ENCODE measurements around the gene FRMD1.

The FRMD1 gene
- 0 to 0.10 (median 0) reads per million in 9 experiments for total RNA-seq

- H3K27me3 Mint-ChIP-seq, result peaks cover 0 to 7% of the 10 kb centered on the region in 2 donors
- H3K4me3 Mint-ChIP-seq, result no peak within 1 kb of the TSS
- no peaks in the 10 kb centered on the region for H3K9me3 Mint-ChIP-seq
- H3K27ac Mint-ChIP-seq, result no peak within 1 kb of the TSS
- H3K36me3 Mint-ChIP-seq (ENCODE audit: insufficient read depth), result no peaks in the 10 kb centered on the region
- ATAC-seq (replicated peaks) (no peak), DNase-seq (no peak)
- H3K4me1 Mint-ChIP-seq (ENCODE audit: low read depth in 2 of 2), result no peaks in the 10 kb centered on the region
These were observed at the start of gene FRMD1 for GRCh38 chr6:168078943-168079405. Gene FRMD1 (minus strand): TSS chr6:168079212. CDS start chr6:168079094, 118 bp downstream.

GRCh38 chr6:168128006-168128630, 49.1 kb upstream of the FRMD1 start:
- Mint-ChIP-seq H3K9me3 (no peaks in the 10 kb centered on the region), H3K27me3 (peaks cover 12 to 28% of the 10 kb centered on the region in 2 donors), H3K4me1 (ENCODE audit: low read depth in 2 of 2) (peaks cover 0 to 4% of the 10 kb centered on the region in 2 donors), H3K27ac (no peak overlapping the region), H3K36me3 (ENCODE audit: insufficient read depth) (no peaks in the 10 kb centered on the region), H3K4me3 (no peak overlapping the region)
- DNase-seq (no peak), ATAC-seq (replicated peaks) (no peak)

GRCh38 chr6:168127384-168127868, 48.4 kb upstream of the FRMD1 start:
- no peak overlapping the region for H3K27ac Mint-ChIP-seq
- H3K9me3 Mint-ChIP-seq, result no peaks in the 10 kb centered on the region
- DNase-seq (no peak), ATAC-seq (replicated peaks) (no peak)
- peaks cover 12 to 26% of the 10 kb centered on the region in 2 donors for H3K27me3 Mint-ChIP-seq
- H3K36me3 Mint-ChIP-seq (ENCODE audit: insufficient read depth), result no peaks in the 10 kb centered on the region
- peaks cover 0 to 4% of the 10 kb centered on the region in 2 donors for H3K4me1 Mint-ChIP-seq (ENCODE audit: low read depth in 2 of 2)
- H3K4me3 Mint-ChIP-seq, result no peak overlapping the region

- no peak overlapping the region for H3K4me3 Mint-ChIP-seq
- no peak overlapping the region for H3K27ac Mint-ChIP-seq
- DNase-seq (no peak), ATAC-seq (replicated peaks) (no peak)
- H3K4me1 Mint-ChIP-seq (ENCODE audit: low read depth in 2 of 2), result peaks cover 0 to 4% of the 10 kb centered on the region in 2 donors
- H3K36me3 Mint-ChIP-seq (ENCODE audit: insufficient read depth), result no peaks in the 10 kb centered on the region
- peaks cover 7 to 19% of the 10 kb centered on the region in 2 donors for H3K27me3 Mint-ChIP-seq
- no peaks in the 10 kb centered on the region for H3K9me3 Mint-ChIP-seq
These were observed 47.8 kb upstream of the FRMD1 start for GRCh38 chr6:168126566-168127383.

GRCh38 chr6:168125429-168126001, 46.5 kb upstream of the FRMD1 start:
- Mint-ChIP-seq H3K36me3 (ENCODE audit: insufficient read depth) (no peaks in the 10 kb centered on the region), H3K9me3 (no peaks in the 10 kb centered on the region), H3K27me3 (peaks cover 0 to 9% of the 10 kb centered on the region in 2 donors), H3K4me3 (no peak overlapping the region), H3K4me1 (ENCODE audit: low read depth in 2 of 2) (no peaks in the 10 kb centered on the region), H3K27ac (peak overlapping the region in 1 of 2 donors; percentile 55)
- no peak for ATAC-seq (replicated peaks)
- DNase-seq, result no peak

- Mint-ChIP-seq H3K4me3 (no peak overlapping the region), H3K4me1 (ENCODE audit: low read depth in 2 of 2) (no peaks in the 10 kb centered on the region), H3K27me3 (peaks cover 0 to 9% of the 10 kb centered on the region in 2 donors), H3K36me3 (ENCODE audit: insufficient read depth) (no peaks in the 10 kb centered on the region), H3K9me3 (no peaks in the 10 kb centered on the region), H3K27ac (no peak overlapping the region)
- no peak for ATAC-seq (replicated peaks)
- DNase-seq, result no peak
These were observed 45.9 kb upstream of the FRMD1 start for GRCh38 chr6:168124921-168125320.

- H3K4me3 Mint-ChIP-seq, result no peak overlapping the region
- H3K36me3 Mint-ChIP-seq (ENCODE audit: insufficient read depth), result no peaks in the 10 kb centered on the region
- H3K4me1 Mint-ChIP-seq (ENCODE audit: low read depth in 2 of 2), result no peaks in the 10 kb centered on the region
- H3K9me3 Mint-ChIP-seq, result no peaks in the 10 kb centered on the region
- DNase-seq (no peak), ATAC-seq (replicated peaks) (no peak)
- H3K27me3 Mint-ChIP-seq, result peaks cover 0 to 9% of the 10 kb centered on the region in 2 donors
- H3K27ac Mint-ChIP-seq, result no peak overlapping the region
These were observed 45.1 kb upstream of the FRMD1 start for GRCh38 chr6:168124158-168124557.

GRCh38 chr6:168123165-168123911, 44.3 kb upstream of the FRMD1 start:
- no peak overlapping the region for H3K4me3 Mint-ChIP-seq
- DNase-seq, result no peak
- H3K9me3 Mint-ChIP-seq, result no peaks in the 10 kb centered on the region
- H3K4me1 Mint-ChIP-seq (ENCODE audit: low read depth in 2 of 2), result no peaks in the 10 kb centered on the region
- H3K27me3 Mint-ChIP-seq, result peaks cover 0 to 9% of the 10 kb centered on the region in 2 donors
- no peaks in the 10 kb centered on the region for H3K36me3 Mint-ChIP-seq (ENCODE audit: insufficient read depth)
- H3K27ac Mint-ChIP-seq, result no peak overlapping the region
- ATAC-seq (replicated peaks), result no peak

GRCh38 chr6:168122521-168122920, 43.5 kb upstream of the FRMD1 start:
- no peak for DNase-seq
- H3K27me3 Mint-ChIP-seq, result peaks cover 0 to 9% of the 10 kb centered on the region in 2 donors
- H3K9me3 Mint-ChIP-seq, result no peaks in the 10 kb centered on the region
- H3K4me1 Mint-ChIP-seq (ENCODE audit: low read depth in 2 of 2), result no peaks in the 10 kb centered on the region
- H3K27ac Mint-ChIP-seq, result no peak overlapping the region
- no peak overlapping the region for H3K4me3 Mint-ChIP-seq
- no peaks in the 10 kb centered on the region for H3K36me3 Mint-ChIP-seq (ENCODE audit: insufficient read depth)
- ATAC-seq (replicated peaks), result no peak

- Mint-ChIP-seq H3K27ac (no peak overlapping the region), H3K4me3 (no peak overlapping the region), H3K36me3 (ENCODE audit: insufficient read depth) (no peaks in the 10 kb centered on the region), H3K9me3 (no peaks in the 10 kb centered on the region), H3K27me3 (peaks cover 0 to 9% of the 10 kb centered on the region in 2 donors), H3K4me1 (ENCODE audit: low read depth in 2 of 2) (no peaks in the 10 kb centered on the region)
- DNase-seq (no peak), ATAC-seq (replicated peaks) (no peak)
These were observed 43.0 kb upstream of the FRMD1 start for GRCh38 chr6:168122011-168122410.

GRCh38 chr6:168121303-168121665, 42.3 kb upstream of the FRMD1 start:
- Mint-ChIP-seq H3K36me3 (ENCODE audit: insufficient read depth) (no peaks in the 10 kb centered on the region), H3K27ac (no peak overlapping the region)

GRCh38 chr6:168120390-168121302, 41.6 kb upstream of the FRMD1 start:
- no peak for ATAC-seq (replicated peaks)
- Mint-ChIP-seq H3K36me3 (ENCODE audit: insufficient read depth) (no peaks in the 10 kb centered on the region), H3K27ac (no peak overlapping the region), H3K4me1 (ENCODE audit: low read depth in 2 of 2) (no peaks in the 10 kb centered on the region), H3K27me3 (no peaks in the 10 kb centered on the region), H3K4me3 (no peak overlapping the region), H3K9me3 (peaks cover 0 to 4% of the 10 kb centered on the region in 2 donors)
- DNase-seq, result no peak

More at GRCh38 chr6:168121303-168121665, 42.3 kb upstream of the FRMD1 start:
- no peaks in the 10 kb centered on the region for H3K9me3 Mint-ChIP-seq
- no peak for DNase-seq
- no peaks in the 10 kb centered on the region for H3K4me1 Mint-ChIP-seq (ENCODE audit: low read depth in 2 of 2)
- no peak overlapping the region for H3K4me3 Mint-ChIP-seq
- H3K27me3 Mint-ChIP-seq, result peaks cover 0 to 6% of the 10 kb centered on the region in 2 donors
- no peak for ATAC-seq (replicated peaks)
